Upper lobe of left lung (tissue), 4 donors: ENCODE results near the gene NPSR1.

Experiments
- EP300 ChIP-seq, 4 donors: sonication (generic); formaldehyde crosslinking; IDR thresholded peaks; one replicate each; pipeline ENCODE4 v1.5.1; 2017; ENCODE audit warnings: antibody characterized with exemption in 4 of 4, control low read depth in 2 of 4
- TF ChIP-seq, protein P1 (sequence below), 6 experiments: fragments of 450-650 bp in 4 of 6; fragments of 200-600 bp in 2 of 6; sonication (generic) in 2 of 6; IDR thresholded peaks; one replicate each; pipeline ENCODE4 v1.5.1; 2016 to 2019; ENCODE audit warnings: antibody characterized with exemption in 6 of 6

DNA sequence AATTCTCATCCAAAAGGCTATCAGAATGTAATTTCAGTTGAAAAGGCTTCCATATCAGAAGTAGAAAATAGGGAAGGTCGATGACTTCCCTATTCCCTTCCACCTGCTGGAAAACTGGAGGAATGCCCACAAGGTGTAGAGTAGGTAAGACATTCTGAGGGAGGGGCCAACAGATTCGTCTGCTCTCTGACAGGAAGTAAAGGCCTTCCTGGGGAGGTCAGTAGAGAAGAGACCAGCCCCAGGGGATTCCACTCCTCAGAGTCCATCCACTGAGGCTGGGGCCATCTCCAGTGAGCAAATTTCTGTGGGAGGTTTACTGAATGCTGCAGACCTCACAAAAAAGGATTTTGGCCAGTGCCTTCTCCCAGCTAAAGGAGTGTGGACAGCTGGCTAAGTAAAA is 19.5 kb downstream of the NPSR1 start:
- TF ChIP-seq, protein P1, sequence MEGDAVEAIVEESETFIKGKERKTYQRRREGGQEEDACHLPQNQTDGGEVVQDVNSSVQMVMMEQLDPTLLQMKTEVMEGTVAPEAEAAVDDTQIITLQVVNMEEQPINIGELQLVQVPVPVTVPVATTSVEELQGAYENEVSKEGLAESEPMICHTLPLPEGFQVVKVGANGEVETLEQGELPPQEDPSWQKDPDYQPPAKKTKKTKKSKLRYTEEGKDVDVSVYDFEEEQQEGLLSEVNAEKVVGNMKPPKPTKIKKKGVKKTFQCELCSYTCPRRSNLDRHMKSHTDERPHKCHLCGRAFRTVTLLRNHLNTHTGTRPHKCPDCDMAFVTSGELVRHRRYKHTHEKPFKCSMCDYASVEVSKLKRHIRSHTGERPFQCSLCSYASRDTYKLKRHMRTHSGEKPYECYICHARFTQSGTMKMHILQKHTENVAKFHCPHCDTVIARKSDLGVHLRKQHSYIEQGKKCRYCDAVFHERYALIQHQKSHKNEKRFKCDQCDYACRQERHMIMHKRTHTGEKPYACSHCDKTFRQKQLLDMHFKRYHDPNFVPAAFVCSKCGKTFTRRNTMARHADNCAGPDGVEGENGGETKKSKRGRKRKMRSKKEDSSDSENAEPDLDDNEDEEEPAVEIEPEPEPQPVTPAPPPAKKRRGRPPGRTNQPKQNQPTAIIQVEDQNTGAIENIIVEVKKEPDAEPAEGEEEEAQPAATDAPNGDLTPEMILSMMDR (IDR thresholded peaks at IDR 0.05), result no peak
- no peak for TF ChIP-seq EP300 (IDR thresholded peaks at IDR 0.05)
